Measurements from ENCODE around the gene TRABD. TPM values are rescaled to one million over a fixed set of nuclear protein-coding genes. Genes with fewer than 3 reads are reported as not detected.

The TRABD gene
- total RNA-seq, 4 donors from 2014 or later: 26.6 to 51.9 (median 31.5) TPM

- TF ChIP-seq, protein P1, sequence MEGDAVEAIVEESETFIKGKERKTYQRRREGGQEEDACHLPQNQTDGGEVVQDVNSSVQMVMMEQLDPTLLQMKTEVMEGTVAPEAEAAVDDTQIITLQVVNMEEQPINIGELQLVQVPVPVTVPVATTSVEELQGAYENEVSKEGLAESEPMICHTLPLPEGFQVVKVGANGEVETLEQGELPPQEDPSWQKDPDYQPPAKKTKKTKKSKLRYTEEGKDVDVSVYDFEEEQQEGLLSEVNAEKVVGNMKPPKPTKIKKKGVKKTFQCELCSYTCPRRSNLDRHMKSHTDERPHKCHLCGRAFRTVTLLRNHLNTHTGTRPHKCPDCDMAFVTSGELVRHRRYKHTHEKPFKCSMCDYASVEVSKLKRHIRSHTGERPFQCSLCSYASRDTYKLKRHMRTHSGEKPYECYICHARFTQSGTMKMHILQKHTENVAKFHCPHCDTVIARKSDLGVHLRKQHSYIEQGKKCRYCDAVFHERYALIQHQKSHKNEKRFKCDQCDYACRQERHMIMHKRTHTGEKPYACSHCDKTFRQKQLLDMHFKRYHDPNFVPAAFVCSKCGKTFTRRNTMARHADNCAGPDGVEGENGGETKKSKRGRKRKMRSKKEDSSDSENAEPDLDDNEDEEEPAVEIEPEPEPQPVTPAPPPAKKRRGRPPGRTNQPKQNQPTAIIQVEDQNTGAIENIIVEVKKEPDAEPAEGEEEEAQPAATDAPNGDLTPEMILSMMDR (IDR thresholded peaks at IDR 0.05): no peak
- no peak for TF ChIP-seq POLR2A (IDR thresholded peaks at IDR 0.05)
- Histone ChIP-seq H3K4me3 (replicated peaks in 1 of 3) (no peak overlapping the region), H3K27me3 (no peaks in the 10 kb centered on the region), H3K27ac (no peak overlapping the region), H3K4me1 (no peaks in the 10 kb centered on the region), H3K36me3 (peaks cover 46 to 48% of the 10 kb centered on the region in 2 donors), H3K9me3 (no peaks in the 10 kb centered on the region)
- DNase-seq: no peak
- intact Hi-C loops (cut with DNase I): loop anchor here (10.0 kb wide), 1 partner anchor 288 kb away; no protein-coding TSS in a partner anchor
- WGBS, 2 donors: 97 to 99% methylated on average over 9 of the region's 9 CpGs
These were observed 27.6 kb downstream of the TRABD start for GRCh38 chr22:50213263-50213662.

- 74 to 81% methylated on average over 11 to 16 of the region's 17 CpGs for WGBS, 2 donors
- no peak for TF ChIP-seq POLR2A (IDR thresholded peaks at IDR 0.05)
- TF ChIP-seq, protein P1 (IDR thresholded peaks at IDR 0.05): no peak
- Histone ChIP-seq H3K4me1 (peaks cover 5 to 6% of the 10 kb centered on the region in 2 donors), H3K27me3 (no peaks in the 10 kb centered on the region), H3K4me3 (replicated peaks in 1 of 3) (no peak overlapping the region), H3K27ac (no peak overlapping the region), H3K9me3 (no peaks in the 10 kb centered on the region), H3K36me3 (peaks cover 49 to 54% of the 10 kb centered on the region in 2 donors)
- intact Hi-C loops (cut with DNase I): loop anchor here (10.0 kb wide), 1 partner anchor 291 kb away; no protein-coding TSS in a partner anchor
- no peak for DNase-seq
These were observed 29.8 kb downstream of the TRABD start for GRCh38 chr22:50215297-50216054.

- 76 to 84% methylated on average over 7 to 12 of the region's 15 CpGs for WGBS, 2 donors
- peaks cover 54 to 56% of the 10 kb centered on the region in 2 donors for H3K36me3 ChIP-seq
These were observed 30.5 kb downstream of the TRABD start for GRCh38 chr22:50216055-50216683.

GRCh38 chr22:50216684-50217520 lies 31.2 kb downstream of the TRABD start:
- no peak overlapping the region for H3K27ac ChIP-seq
- H3K36me3 ChIP-seq: peaks cover 58 to 60% of the 10 kb centered on the region in 2 donors
- intact Hi-C loops (cut with DNase I): loop anchor here (10.0 kb wide), 1 partner anchor 292 kb away; no protein-coding TSS in a partner anchor
- TF ChIP-seq, protein P1 (IDR thresholded peaks at IDR 0.05): no peak
- TF ChIP-seq POLR2A (IDR thresholded peaks at IDR 0.05): no peak
- 93 to 96% methylated on average over 5 to 29 of the region's 57 CpGs for WGBS, 2 donors
- H3K9me3 ChIP-seq: no peaks in the 10 kb centered on the region
- no peak for DNase-seq
- no peak overlapping the region for H3K4me3 ChIP-seq (replicated peaks in 1 of 3)
- peaks cover 5 to 6% of the 10 kb centered on the region in 2 donors for H3K4me1 ChIP-seq
- H3K27me3 ChIP-seq: no peaks in the 10 kb centered on the region

More at GRCh38 chr22:50216055-50216683, 30.5 kb downstream of the TRABD start:
- no peak for DNase-seq
- no peaks in the 10 kb centered on the region for H3K9me3 ChIP-seq
- H3K4me3 ChIP-seq (replicated peaks in 1 of 3): no peak overlapping the region
- TF ChIP-seq, protein P1 (IDR thresholded peaks at IDR 0.05): no peak
- TF ChIP-seq POLR2A (IDR thresholded peaks at IDR 0.05): no peak
- intact Hi-C loops (cut with DNase I): loop anchor here (10.0 kb wide), 1 partner anchor 291 kb away; no protein-coding TSS in a partner anchor
- no peak overlapping the region for H3K27ac ChIP-seq
- no peaks in the 10 kb centered on the region for H3K27me3 ChIP-seq
- peaks cover 5 to 6% of the 10 kb centered on the region in 2 donors for H3K4me1 ChIP-seq

Data from thyroid gland (tissue), 4 donors.